ENCODE measurements around the gene PPP1R7. TPM values are rescaled to one million over a fixed set of nuclear protein-coding genes. Genes with fewer than 3 reads are reported as not detected.

Gene PPP1R7
- total and polyA plus RNA-seq, 2 of the 4 experiments (the other 2 are of a cell fraction): 60.8 to 70.0 TPM

DNA sequence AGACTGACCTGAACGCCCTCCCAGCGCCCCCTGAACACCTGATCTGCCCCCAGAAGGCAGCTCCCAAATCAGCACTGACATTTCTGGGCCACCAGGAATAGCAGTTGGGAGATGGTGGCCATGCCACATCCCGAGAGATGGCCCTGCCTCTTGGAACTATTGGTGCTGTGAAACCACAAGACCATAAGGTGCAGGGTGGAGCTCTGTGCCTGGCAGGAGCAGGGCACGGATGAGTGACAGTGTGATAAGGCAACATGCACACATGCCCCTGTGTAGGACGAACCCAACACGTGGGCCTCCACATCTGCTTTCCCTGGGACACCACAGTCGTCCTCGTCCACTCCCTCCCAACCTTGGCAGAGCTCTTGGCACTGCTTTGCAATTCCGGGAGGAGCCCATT is 65.2 kb downstream of the PPP1R7 start:
- Histone ChIP-seq H2AK9ac (replicated peaks; ENCODE audit: low read depth, low read length, poor library complexity) (no peak overlapping the region), H3K14ac (replicated peaks; ENCODE audit: low read depth, low read length) (no peak overlapping the region), H3K4me1 (ENCODE audit: control insufficient read depth, insufficient read depth, low read length) (peaks cover 4% of the 10 kb centered on the region; the same call in 1 of the 2 replicates), H3K9me1 (ENCODE audit: insufficient read depth, low read length) (peaks cover 2% of the 10 kb centered on the region; the same call in 1 of the 2 replicates), H3K4me3 (ENCODE audit: insufficient read depth, low read depth, low read length) (no peak overlapping the region), H2BK15ac (ENCODE audit: low read depth, low read length) (no peak overlapping the region), H3K9me3 (ENCODE audit: control insufficient read depth, insufficient read depth, low read length) (no peaks in the 10 kb centered on the region), H2AK5ac (ENCODE audit: low read depth, low read length) (no peak overlapping the region), H3K27me3 (ENCODE audit: control insufficient read depth, insufficient read depth, low read length) (peaks cover 20% of the 10 kb centered on the region; the same call in 1 of the 2 replicates), H4K8ac (ENCODE audit: low read depth in 2 of 2, low read length in 2 of 2) (no peak overlapping the region), H4K5ac (ENCODE audit: low read depth, low read length) (no peak overlapping the region), H2AFZ (replicated peaks; ENCODE audit: low read length, poor library complexity) (no peak overlapping the region), H3K18ac (ENCODE audit: low read depth, low read length) (no peak overlapping the region), H4K20me1 (ENCODE audit: insufficient read depth, low read length) (peaks cover 4% of the 10 kb centered on the region; the same call in 1 of the 2 replicates), H4K91ac (ENCODE audit: insufficient read depth, low read depth, low read length) (no peak overlapping the region), H3K4me2 (ENCODE audit: low read depth, low read length) (no peak overlapping the region), H2BK120ac (ENCODE audit: low read depth, low read length) (no peak overlapping the region), H3K23ac (ENCODE audit: low read depth, low read length) (no peak overlapping the region), H3K56ac (ENCODE audit: extremely low read depth, insufficient read depth, low read length) (no peak overlapping the region), H3K79me1 (ENCODE audit: low read depth in 1 of 2, low read length in 2 of 2) (peaks cover 0 to 7% of the 10 kb centered on the region in 2 experiments; a peak in 1 of 4 replicates), H3K27ac (ENCODE audit: insufficient read depth, low read length) (no peak overlapping the region), H3K36me3 (ENCODE audit: control insufficient read depth, insufficient read depth, low read length) (no peaks in the 10 kb centered on the region), H3K4ac (ENCODE audit: low read depth, low read length) (no peak overlapping the region), H2BK20ac (ENCODE audit: low read depth, low read length) (no peak overlapping the region), H3K9ac (ENCODE audit: low read depth, low read length) (no peak overlapping the region), H2BK5ac (ENCODE audit: low read depth, low read length, poor library complexity, severe bottlenecking) (no peak overlapping the region)
- DNase-seq (no peak), ATAC-seq (ENCODE audit: low read depth) (no peak)
- in situ Hi-C loops (cut with MboI; ENCODE audit: low sequenced_read_pairs): no loop called here
- TF ChIP-seq MAFK (IDR thresholded peaks at IDR 0.05; ENCODE audit: low read depth, low read length): no peak
- TF ChIP-seq RCOR1 (IDR thresholded peaks at IDR 0.05; ENCODE audit: insufficient replicate concordance, low read length): no peak
- TF ChIP-seq, protein P1, sequence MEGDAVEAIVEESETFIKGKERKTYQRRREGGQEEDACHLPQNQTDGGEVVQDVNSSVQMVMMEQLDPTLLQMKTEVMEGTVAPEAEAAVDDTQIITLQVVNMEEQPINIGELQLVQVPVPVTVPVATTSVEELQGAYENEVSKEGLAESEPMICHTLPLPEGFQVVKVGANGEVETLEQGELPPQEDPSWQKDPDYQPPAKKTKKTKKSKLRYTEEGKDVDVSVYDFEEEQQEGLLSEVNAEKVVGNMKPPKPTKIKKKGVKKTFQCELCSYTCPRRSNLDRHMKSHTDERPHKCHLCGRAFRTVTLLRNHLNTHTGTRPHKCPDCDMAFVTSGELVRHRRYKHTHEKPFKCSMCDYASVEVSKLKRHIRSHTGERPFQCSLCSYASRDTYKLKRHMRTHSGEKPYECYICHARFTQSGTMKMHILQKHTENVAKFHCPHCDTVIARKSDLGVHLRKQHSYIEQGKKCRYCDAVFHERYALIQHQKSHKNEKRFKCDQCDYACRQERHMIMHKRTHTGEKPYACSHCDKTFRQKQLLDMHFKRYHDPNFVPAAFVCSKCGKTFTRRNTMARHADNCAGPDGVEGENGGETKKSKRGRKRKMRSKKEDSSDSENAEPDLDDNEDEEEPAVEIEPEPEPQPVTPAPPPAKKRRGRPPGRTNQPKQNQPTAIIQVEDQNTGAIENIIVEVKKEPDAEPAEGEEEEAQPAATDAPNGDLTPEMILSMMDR (conservative IDR thresholded peaks at IDR 0.05; ENCODE audit: low read depth, low read length): no peak
- TF ChIP-seq MXI1 (IDR thresholded peaks at IDR 0.05; ENCODE audit: borderline replicate concordance, low read depth, low read length): no peak
- TF ChIP-seq MAZ (IDR thresholded peaks at IDR 0.05; ENCODE audit: borderline replicate concordance, low read depth, low read length): no peak
- no peak for TF ChIP-seq RFX5 (IDR thresholded peaks at IDR 0.05; ENCODE audit: low read depth, low read length)
- no peak for TF ChIP-seq SMC3 (IDR thresholded peaks at IDR 0.05; ENCODE audit: low read depth, low read length)
- no peak for TF ChIP-seq CEBPB (IDR thresholded peaks at IDR 0.05; ENCODE audit: low read depth, low read length)
- no peak for TF ChIP-seq FOS (IDR thresholded peaks at IDR 0.05; ENCODE audit: low read depth, low read length)
- TF ChIP-seq NFE2L2 (IDR thresholded peaks at IDR 0.05; ENCODE audit: low read depth, low read length): no peak
- TF ChIP-seq RAD21 (IDR thresholded peaks at IDR 0.05; ENCODE audit: low read length): no peak
- TF ChIP-seq BHLHE40 (IDR thresholded peaks at IDR 0.05; ENCODE audit: low read depth, low read length): no peak
- TF ChIP-seq, protein P2, sequence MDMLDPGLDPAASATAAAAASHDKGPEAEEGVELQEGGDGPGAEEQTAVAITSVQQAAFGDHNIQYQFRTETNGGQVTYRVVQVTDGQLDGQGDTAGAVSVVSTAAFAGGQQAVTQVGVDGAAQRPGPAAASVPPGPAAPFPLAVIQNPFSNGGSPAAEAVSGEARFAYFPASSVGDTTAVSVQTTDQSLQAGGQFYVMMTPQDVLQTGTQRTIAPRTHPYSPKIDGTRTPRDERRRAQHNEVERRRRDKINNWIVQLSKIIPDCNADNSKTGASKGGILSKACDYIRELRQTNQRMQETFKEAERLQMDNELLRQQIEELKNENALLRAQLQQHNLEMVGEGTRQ (IDR thresholded peaks at IDR 0.05; ENCODE audit: low read depth, low read length): no peak
- no peak for TF ChIP-seq POLR2A (IDR thresholded peaks at IDR 0.05; ENCODE audit: low read depth, low read length)
- no TSS peak for BruUV-seq (replicated peaks)
- CTCF ChIA-PET: no interaction called here
- intact Hi-C loops (cut with micrococcal nuclease): loop anchor here (5.0 kb wide), 2 partner anchors 303 to 363 kb away; no protein-coding TSS in a partner anchor
- POLR2A ChIA-PET (ENCODE audit: unreplicated experiment): no interaction called here
- WGBS, 2 experiments (ENCODE audit: extremely low coverage in 2 of 2, insufficient read length in 1 of 2): 100% methylated on average over 2 of the region's 9 CpGs; no CpG with 5 or more reads in 1 of the 2 experiments
- dilution Hi-C loops (cut with HindIII; ENCODE audit: low sequenced_read_pairs, unreplicated experiment): no loop called here

All from IMR-90 (cell line).